Cardiac fibroblast (primary cell): ENCODE measurements around the gene TEX13C.

Experiments used
- DNase-seq, 2 donors: peaks; one replicate each; pipeline versions ENCODE4 v3.0.0 to v3.0.0-alpha.2; 2010; ENCODE audit warnings: low read depth in 2 of 2
- H3K4me3 ChIP-seq, 2 donors: replicated peaks in 1 of 2; 1 replicate in 1 of 2; 2 replicates in 1 of 2; pipeline ENCODE4 v1.5.1; 2011; ENCODE audit warnings: low read depth in 2 of 2, low read length in 2 of 2, mild to moderate bottlenecking in 2 of 2, moderate library complexity in 1 of 2
- CTCF ChIP-seq: IDR thresholded peaks from one replicate; pipeline ENCODE4 v1.5.1; 2011; ENCODE audit warnings: low read depth, mild to moderate bottlenecking, low read length, inconsistent platforms

TEX13C gene

GRCh38 chrX:125326599-125326998 is 6.9 kb downstream of the TEX13C start:
- H3K4me3 ChIP-seq: no peak overlapping the region
- no peak for TF ChIP-seq CTCF

GRCh38 chrX:125327891-125328290 is 8.2 kb downstream of the TEX13C start:
- no peak for TF ChIP-seq CTCF
- no peak for DNase-seq
- H3K4me3 ChIP-seq: no peak overlapping the region

More at GRCh38 chrX:125326599-125326998, 6.9 kb downstream of the TEX13C start:
- no peak for DNase-seq

GRCh38 chrX:125333583-125333982 is 13.9 kb downstream of the TEX13C start:
- DNase-seq: no peak
- TF ChIP-seq CTCF: no peak
- H3K4me3 ChIP-seq: no peak overlapping the region

GRCh38 chrX:125340490-125340889 is 20.8 kb downstream of the TEX13C start:
- no peak for TF ChIP-seq CTCF
- H3K4me3 ChIP-seq: no peak overlapping the region
- no peak for DNase-seq

- H3K4me3 ChIP-seq: no peak overlapping the region
- TF ChIP-seq CTCF: no peak
- no peak for DNase-seq
Observed at GRCh38 chrX:125374169-125374568, 54.5 kb downstream of the TEX13C start.
